MM.1S (cell line): ENCODE data around the gene SKOR1.

Experiments used
- DNase-seq: peaks from one replicate; pipeline ENCODE4 v3.0.0-alpha.2; 2015
- H2AFZ ChIP-seq: fragments of 300-600 bp; sonication (generic); 2 replicates; pipeline ENCODE4 v1.6.0; 2016; ENCODE audit warnings: antibody characterized with exemption, low read length
- H3F3A ChIP-seq: fragments of 300-600 bp; sonication (generic); 2 replicates; pipeline ENCODE4 v1.6.1; 2016; ENCODE audit warnings: mild to moderate bottlenecking, antibody characterized with exemption, low read length, moderate library complexity, mixed read lengths; ENCODE audit not compliant: insufficient read depth
- H3K27ac ChIP-seq: fragments of 300-600 bp; sonication (generic); 2 replicates; pipeline ENCODE4 v1.5.1; 2016; ENCODE audit warnings: mild to moderate bottlenecking, low read length
- H3K27me3 ChIP-seq: fragments of 300-600 bp; sonication (generic); replicated peaks from 2 replicates; pipeline ENCODE4 v1.6.0; 2016; ENCODE audit warnings: low read length; ENCODE audit not compliant: insufficient read depth
- H3K36me3 ChIP-seq: fragments of 300-600 bp; sonication (generic); replicated peaks from 2 replicates; pipeline ENCODE4 v1.6.1; 2016; ENCODE audit warnings: mild to moderate bottlenecking, low read length, mixed read lengths; ENCODE audit not compliant: insufficient read depth
- H3K4me1 ChIP-seq: fragments of 300-600 bp; sonication (generic); 2 replicates; pipeline ENCODE4 v1.6.1; 2016; ENCODE audit warnings: low read length, mixed read lengths
- H3K4me2 ChIP-seq: fragments of 300-600 bp; sonication (generic); 2 replicates; pipeline ENCODE4 v1.6.0; 2016; ENCODE audit warnings: low read depth, low read length
- H3K4me3 ChIP-seq: fragments of 300-600 bp; sonication (generic); 2 replicates; pipeline ENCODE4 v1.5.1; 2016; ENCODE audit warnings: low read length, mixed read lengths
- H3K79me2 ChIP-seq: fragments of 300-600 bp; sonication (generic); 2 replicates; pipeline ENCODE4 v1.6.1; 2016; ENCODE audit warnings: mixed run types, low read length, mixed read lengths
- H3K9ac ChIP-seq: fragments of 300-600 bp; sonication (generic); 2 replicates; pipeline ENCODE4 v1.6.1; 2016; ENCODE audit warnings: low read length, mixed read lengths
- H3K9me2 ChIP-seq: fragments of 300-600 bp; sonication (generic); replicated peaks from 2 replicates; pipeline ENCODE4 v1.6.1; 2016; ENCODE audit warnings: mild to moderate bottlenecking, low read length, mixed read lengths; ENCODE audit not compliant: insufficient read depth
- H3K9me3 ChIP-seq: fragments of 300-600 bp; sonication (generic); replicated peaks from 2 replicates; pipeline ENCODE4 v1.6.1; 2016; ENCODE audit warnings: mild to moderate bottlenecking, low read length, mixed read lengths; ENCODE audit not compliant: insufficient read depth
- H4K20me1 ChIP-seq: fragments of 300-600 bp; sonication (generic); 2 replicates; pipeline ENCODE4 v1.6.1; 2016; ENCODE audit warnings: mild to moderate bottlenecking, low read length, moderate library complexity, mixed read lengths; ENCODE audit not compliant: insufficient read depth
- CTCF ChIP-seq: fragments of 300-600 bp; sonication (generic); IDR thresholded peaks from 2 replicates; pipeline ENCODE4 v1.5.1; 2016; ENCODE audit warnings: antibody characterized with exemption, low read length, mixed read lengths
- EZH2 ChIP-seq: fragments of 300-600 bp; sonication (generic); optimal IDR thresholded peaks from 2 replicates; pipeline ENCODE3; 2017; ENCODE audit warnings: low read depth, mild to moderate bottlenecking, antibody characterized with exemption, low read length, mixed read lengths
- EZH2phosphoT487 ChIP-seq: fragments of 300-600 bp; sonication (generic); IDR thresholded peaks from 2 replicates; pipeline ENCODE4 v1.6.1; 2018; ENCODE audit warnings: antibody characterized with exemption, low read length

Gene SKOR1

GRCh38 chr15:67832897-67833709 is 7.8 kb downstream of the SKOR1 start:
- Histone ChIP-seq H3K9me3 (no peaks in the 10 kb centered on the region), H3K36me3 (no peaks in the 10 kb centered on the region), H3K9ac (no peak overlapping the region), H2AFZ (no peak overlapping the region), H3K9me2 (no peaks in the 10 kb centered on the region), H3K27ac (no peak overlapping the region), H3K27me3 (peaks cover 16% of the 10 kb centered on the region; the same call in 1 of the 2 replicates), H4K20me1 (no peaks in the 10 kb centered on the region), H3K79me2 (no peaks in the 10 kb centered on the region), H3K4me3 (peak overlapping the region; percentile 62; the same call in 1 of the 2 replicates), H3K4me2 (peak overlapping the region; percentile 97; the same call in 1 of the 2 replicates), H3F3A (0 out of 2 replicates have a peak, but pooled peaks cover 3% of the 10 kb centered on the region), H3K4me1 (no peaks in the 10 kb centered on the region)
- no peak for TF ChIP-seq EZH2phosphoT487
- no peak for TF ChIP-seq EZH2
- no peak for TF ChIP-seq CTCF
- DNase-seq, result no peak

GRCh38 chr15:67833710-67834511 is 8.6 kb downstream of the SKOR1 start:
- Histone ChIP-seq H3K4me3 (peak overlapping the region; percentile 62), H3K27ac (no peak overlapping the region), H3K36me3 (no peaks in the 10 kb centered on the region), H3K4me2 (peak overlapping the region; percentile 97), H3K79me2 (no peaks in the 10 kb centered on the region), H3F3A (0 out of 2 replicates have a peak, but pooled peaks cover 3% of the 10 kb centered on the region), H3K27me3 (peaks cover 16% of the 10 kb centered on the region; the same call in 1 of the 2 replicates), H3K4me1 (peaks cover 1% of the 10 kb centered on the region; the same call in 1 of the 2 replicates), H3K9me2 (no peaks in the 10 kb centered on the region), H2AFZ (peak overlapping the region; percentile 19), H3K9ac (no peak overlapping the region), H3K9me3 (no peaks in the 10 kb centered on the region), H4K20me1 (no peaks in the 10 kb centered on the region)
- peak; percentile 54 for DNase-seq
- TF ChIP-seq EZH2, result no peak
- peak; percentile 65 for TF ChIP-seq CTCF

DNA sequence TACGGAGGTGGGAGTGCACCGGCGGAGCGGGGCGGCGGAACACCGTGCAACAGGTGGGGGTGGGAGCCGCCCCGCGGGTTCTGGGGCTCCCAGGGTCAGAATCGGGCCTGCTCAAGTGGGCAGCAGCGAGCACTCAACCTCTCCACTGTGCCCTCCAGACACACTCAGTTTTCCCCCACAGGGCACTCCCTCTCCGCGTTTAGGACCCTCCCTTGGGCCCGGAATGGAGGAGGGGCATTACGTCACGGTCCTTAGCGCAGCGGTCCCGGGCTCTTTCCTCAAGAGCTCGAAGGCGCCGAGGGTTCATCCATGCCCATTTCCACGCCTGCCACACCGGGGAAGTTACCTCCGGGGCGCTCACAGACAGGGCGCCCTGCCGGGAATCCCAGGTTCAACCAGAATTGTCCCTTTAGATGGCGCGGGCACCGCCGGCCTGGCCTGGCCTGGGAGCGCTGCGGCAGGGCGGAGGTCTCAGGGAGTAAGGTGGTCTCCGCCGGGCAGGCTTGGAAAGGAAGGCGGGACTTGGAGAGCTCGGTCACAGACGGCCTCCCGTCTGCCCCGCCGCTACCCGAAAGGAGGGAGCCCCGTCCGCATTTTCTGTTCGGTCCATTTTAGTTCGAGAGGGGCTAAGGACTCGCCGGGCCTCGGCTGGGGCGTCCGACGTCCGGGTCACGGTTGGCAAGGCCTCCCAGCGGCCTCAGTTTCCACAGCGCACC is 9.4 kb downstream of the SKOR1 start:
- Histone ChIP-seq H3K36me3 (no peaks in the 10 kb centered on the region), H2AFZ (peak overlapping the region; percentile 78), H3K79me2 (no peaks in the 10 kb centered on the region), H3K4me2 (peak overlapping the region; percentile 97), H3K9ac (no peak overlapping the region), H3K27ac (no peak overlapping the region), H3K9me2 (no peaks in the 10 kb centered on the region), H3K4me3 (peak overlapping the region; percentile 62), H4K20me1 (no peaks in the 10 kb centered on the region), H3K27me3 (peaks cover 16% of the 10 kb centered on the region; the same call in 1 of the 2 replicates), H3K4me1 (peaks cover 4% of the 10 kb centered on the region; the same call in 1 of the 2 replicates), H3K9me3 (no peaks in the 10 kb centered on the region), H3F3A (peaks cover 10% of the 10 kb centered on the region; the same call in 1 of the 2 replicates)
- no peak for TF ChIP-seq CTCF
- no peak for TF ChIP-seq EZH2
- TF ChIP-seq EZH2phosphoT487, result no peak
- DNase-seq, result no peak
